Rectal smooth muscle tissue (tissue), 1 donor: ENCODE data around the gene MACROD1.
A peak's percentile ranks its signal among the peaks of the same experiment; 100 is the strongest.

Source experiments
- H3K27ac ChIP-seq: one replicate; pipeline ENCODE4 v1.7.0; 2013; ENCODE audit warnings: low read depth, low read length, inconsistent platforms
- H3K27me3 ChIP-seq: one replicate; pipeline ENCODE4 v1.7.0; 2013; ENCODE audit warnings: low read length; ENCODE audit not compliant: control insufficient read depth, insufficient read depth
- H3K36me3 ChIP-seq: one replicate; pipeline ENCODE4 v1.7.0; 2013; ENCODE audit warnings: low read length; ENCODE audit not compliant: control insufficient read depth, insufficient read depth
- H3K4me1 ChIP-seq: one replicate; pipeline ENCODE4 v1.7.0; 2013; ENCODE audit warnings: low read length; ENCODE audit not compliant: control insufficient read depth, insufficient read depth
- H3K4me3 ChIP-seq: one replicate; pipeline ENCODE4 v1.7.0; 2013; ENCODE audit warnings: low read length
- H3K9ac ChIP-seq: one replicate; pipeline ENCODE4 v1.7.0; 2013; ENCODE audit warnings: low read length

MACROD1 gene

DNA sequence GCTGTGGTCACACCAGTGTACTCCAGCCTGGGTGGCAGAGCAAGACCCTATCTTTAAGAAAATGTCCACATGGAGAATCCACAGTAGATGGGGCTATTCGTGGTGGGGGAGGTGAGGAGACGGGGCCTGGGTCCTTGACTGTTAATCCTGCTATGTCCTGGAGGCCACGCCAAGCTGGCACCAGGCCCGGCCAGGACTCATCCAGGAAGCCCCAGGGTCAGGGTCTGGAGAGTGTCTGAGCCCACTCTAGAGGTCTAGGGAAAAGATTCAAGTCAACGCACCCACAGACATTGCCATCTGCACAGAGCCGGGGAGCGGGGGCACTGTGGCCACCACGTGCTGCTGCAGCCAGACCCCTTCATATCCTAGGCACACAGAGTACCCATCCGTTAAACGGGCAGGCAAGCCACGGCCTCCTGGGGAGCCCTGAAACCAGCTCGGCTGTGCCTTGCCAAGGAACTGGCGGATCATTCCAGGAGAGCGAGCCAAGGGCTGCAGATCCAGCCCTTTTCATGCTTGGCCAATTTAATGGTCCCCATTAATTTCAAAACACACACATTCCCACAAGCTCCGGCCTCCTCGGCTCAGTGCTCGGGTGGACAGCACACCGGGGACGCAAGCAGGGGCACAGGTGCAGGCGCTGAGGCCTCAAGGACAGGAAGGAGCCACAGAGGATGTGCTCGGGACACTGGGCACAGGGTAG is 24.7 kb downstream of the MACROD1 start:
- no peak overlapping the region for H3K9ac ChIP-seq

DNA sequence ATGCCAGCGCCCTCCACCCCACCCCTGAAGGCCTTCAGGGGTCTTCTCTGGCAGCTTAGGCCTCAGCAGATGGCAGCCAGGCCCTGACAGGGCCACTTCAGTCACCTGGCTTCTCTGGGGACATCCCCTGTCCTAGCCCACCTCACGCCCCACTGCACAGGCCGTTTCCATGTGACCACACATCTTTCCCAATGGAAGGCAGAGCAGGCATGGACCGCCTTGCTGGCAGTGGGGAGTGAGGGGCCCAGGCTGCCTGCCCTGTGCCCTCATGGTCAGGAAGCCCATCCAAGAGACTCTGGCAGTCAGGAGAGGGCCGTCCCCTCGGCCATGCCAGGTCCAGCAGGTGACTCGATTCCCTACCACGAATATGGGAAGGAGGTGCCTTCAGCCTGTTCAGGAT is 25.8 kb downstream of the MACROD1 start:
- Histone ChIP-seq H3K36me3 (no peaks in the 10 kb centered on the region), H3K27ac (no peak overlapping the region), H3K27me3 (no peaks in the 10 kb centered on the region), H3K9ac (no peak overlapping the region), H3K4me3 (no peak overlapping the region), H3K4me1 (peaks cover 9% of the 10 kb centered on the region)

More for the DNA sequence above, 24.7 kb downstream of the MACROD1 start:
- Histone ChIP-seq H3K27ac (peak overlapping the region; percentile 56), H3K4me1 (peaks cover 9% of the 10 kb centered on the region), H3K36me3 (no peaks in the 10 kb centered on the region), H3K4me3 (no peak overlapping the region), H3K27me3 (no peaks in the 10 kb centered on the region)

DNA sequence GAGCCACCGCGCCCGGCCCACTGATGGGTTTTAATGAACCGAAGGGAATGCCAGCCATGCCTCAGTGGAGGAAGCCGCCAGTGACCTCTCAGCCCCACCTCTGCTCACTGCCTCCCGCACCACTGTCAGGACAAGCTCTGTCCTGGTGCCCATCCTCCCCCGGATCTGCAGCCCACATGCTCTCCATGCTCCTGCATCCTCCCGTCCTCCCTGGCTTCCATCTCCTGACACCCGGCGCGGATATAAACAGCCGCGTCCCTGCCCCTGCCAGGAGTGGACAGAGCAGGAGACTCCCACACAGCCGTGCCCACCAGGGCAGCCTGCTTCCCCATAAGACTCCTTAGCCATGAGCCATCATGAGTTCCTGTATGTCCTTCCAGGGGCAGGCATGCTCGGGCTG is 26.9 kb downstream of the MACROD1 start:
- H3K9ac ChIP-seq = no peak overlapping the region
- peak overlapping the region; percentile 33 for H3K27ac ChIP-seq
- H3K36me3 ChIP-seq = no peaks in the 10 kb centered on the region

DNA sequence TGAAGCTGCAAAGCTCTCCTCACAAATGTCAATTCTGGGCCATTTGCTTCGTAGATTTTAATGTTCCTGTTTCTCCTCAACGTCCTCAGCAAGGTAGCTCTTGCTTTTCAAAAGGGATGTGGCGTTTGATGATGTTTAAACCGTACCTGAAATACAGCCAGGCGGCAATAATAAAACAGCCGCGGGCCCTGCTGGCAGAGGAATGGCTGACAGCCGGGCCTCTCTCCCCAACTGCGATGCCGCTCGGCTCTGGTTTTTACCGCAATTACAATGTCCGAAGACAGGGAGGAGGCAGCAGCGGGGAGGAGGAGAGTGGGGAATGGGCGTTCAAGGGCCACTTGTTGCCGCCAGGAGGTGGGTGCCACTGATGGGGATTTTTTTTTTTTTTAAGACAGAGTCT is 27.5 kb downstream of the MACROD1 start:
- Histone ChIP-seq H3K4me1 (peaks cover 9% of the 10 kb centered on the region), H3K27me3 (no peaks in the 10 kb centered on the region), H3K36me3 (no peaks in the 10 kb centered on the region), H3K4me3 (no peak overlapping the region), H3K9ac (no peak overlapping the region), H3K27ac (peak overlapping the region; percentile 0)

More for the DNA sequence above, 26.9 kb downstream of the MACROD1 start:
- no peak overlapping the region for H3K4me3 ChIP-seq
- H3K27me3 ChIP-seq = no peaks in the 10 kb centered on the region
- peaks cover 9% of the 10 kb centered on the region for H3K4me1 ChIP-seq

DNA sequence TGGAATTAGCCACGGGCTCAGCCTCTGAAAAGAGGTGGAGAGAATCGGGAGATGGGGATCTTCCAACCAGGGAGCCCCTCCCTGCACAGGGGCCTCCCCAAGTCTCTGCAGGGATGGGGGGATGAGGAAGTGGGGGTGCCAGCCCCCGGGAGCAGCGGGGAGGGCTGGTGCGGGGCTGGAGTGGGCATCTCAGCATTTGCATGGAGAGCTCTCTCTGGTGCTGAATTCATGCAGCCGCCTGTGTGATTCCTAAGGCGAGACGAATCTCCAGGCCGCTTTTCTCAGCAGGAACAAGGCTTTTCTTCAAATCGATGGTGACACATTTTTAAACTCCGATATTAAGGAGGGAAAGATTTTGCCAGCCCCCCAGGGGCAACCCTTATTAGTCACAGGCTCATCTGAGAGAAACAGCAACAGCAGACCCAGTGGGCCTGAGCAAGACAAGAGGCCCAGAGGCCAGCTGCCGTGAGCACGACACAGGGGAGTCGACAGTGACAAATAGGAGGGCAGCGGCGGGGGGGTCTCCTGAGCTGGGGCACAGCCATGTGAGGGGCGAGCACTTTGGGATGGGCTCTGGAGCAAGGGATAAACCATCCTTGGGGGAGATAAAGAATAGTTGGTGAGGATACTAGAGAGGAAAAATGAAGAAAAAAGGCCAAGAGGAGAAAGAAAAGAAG is 29.0 kb downstream of the MACROD1 start:
- Histone ChIP-seq H3K36me3 (no peaks in the 10 kb centered on the region), H3K4me3 (no peak overlapping the region), H3K4me1 (peaks cover 9% of the 10 kb centered on the region), H3K27ac (no peak overlapping the region), H3K27me3 (no peaks in the 10 kb centered on the region), H3K9ac (no peak overlapping the region)

DNA sequence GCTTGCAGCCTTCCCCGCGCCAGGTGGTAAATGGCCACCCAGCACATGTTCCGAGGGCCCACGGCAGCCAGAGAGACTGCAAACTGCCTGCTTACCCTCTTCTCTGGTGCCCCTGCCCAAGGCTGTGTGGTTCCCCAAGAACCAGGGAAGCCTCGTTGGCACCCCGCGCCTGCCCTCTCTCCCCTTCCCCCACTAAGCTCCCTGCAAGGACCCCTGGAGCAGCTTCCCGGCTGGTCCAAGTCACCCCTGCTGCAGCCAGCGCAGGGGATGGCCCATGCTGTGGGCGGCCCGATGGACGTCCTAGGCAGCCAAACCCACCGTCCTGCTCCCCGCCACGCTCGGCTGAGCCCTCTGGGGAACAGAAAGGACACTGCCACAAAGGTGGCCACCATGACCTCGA is 30.2 kb downstream of the MACROD1 start:
- Histone ChIP-seq H3K27ac (no peak overlapping the region), H3K9ac (no peak overlapping the region), H3K4me1 (no peaks in the 10 kb centered on the region), H3K27me3 (no peaks in the 10 kb centered on the region), H3K36me3 (no peaks in the 10 kb centered on the region), H3K4me3 (no peak overlapping the region)

DNA sequence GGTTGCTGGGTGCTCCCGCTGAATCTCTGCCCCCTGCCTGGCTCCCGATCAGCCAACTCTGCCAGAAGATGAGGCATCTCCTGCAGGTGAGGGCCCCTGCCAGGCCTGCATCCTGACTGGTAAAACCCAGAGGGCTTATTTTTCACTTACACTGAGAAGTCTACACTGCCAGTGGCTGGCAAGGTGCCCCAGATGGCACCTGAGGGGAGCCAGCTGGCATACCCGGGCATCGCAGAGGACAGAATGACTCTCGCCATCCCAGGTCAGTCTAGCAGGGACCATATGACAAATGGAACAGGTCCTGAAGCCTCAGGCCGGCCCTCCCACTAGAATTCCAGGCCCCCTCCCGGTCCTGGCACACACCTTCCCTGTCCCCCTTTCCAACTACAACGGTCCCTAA is 30.9 kb downstream of the MACROD1 start:
- no peak overlapping the region for H3K4me3 ChIP-seq
- no peak overlapping the region for H3K9ac ChIP-seq
- H3K4me1 ChIP-seq = no peaks in the 10 kb centered on the region
- H3K36me3 ChIP-seq = no peaks in the 10 kb centered on the region
- no peak overlapping the region for H3K27ac ChIP-seq
- H3K27me3 ChIP-seq = no peaks in the 10 kb centered on the region

DNA sequence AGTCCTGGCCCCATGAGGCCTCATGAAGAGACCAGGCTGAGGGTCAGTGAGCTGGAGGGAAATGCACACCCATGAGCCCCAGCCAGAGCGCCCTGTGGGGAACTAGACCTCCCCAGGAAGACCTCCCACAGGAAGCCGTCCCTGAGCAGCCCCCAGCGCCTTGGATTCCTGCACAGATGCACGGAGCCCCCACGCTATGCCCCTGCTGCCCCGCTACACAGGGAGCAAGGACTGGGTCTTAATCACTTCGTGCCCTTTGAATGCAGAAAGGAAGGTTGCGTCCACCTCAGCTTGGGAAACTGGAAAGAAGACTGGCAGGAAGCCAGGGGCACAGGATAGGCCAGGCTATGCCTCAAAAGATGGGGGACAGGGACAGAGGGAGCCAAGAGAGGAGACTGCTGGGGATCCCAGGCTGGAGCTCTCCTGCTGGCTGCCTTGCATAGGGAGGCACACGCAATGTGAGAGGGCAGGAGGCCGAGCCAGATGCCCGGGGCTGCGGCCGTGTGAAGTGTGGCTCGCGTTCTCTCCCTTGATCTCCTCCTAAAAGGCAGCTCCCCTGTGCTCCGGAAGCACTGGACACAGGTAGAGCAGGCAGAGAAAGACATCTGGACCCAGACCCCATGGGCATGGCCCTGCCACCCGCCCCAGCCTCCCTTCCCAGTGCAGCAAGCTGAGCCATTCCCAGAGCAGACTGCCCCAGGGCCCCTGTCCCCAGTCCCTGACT is 32.8 kb downstream of the MACROD1 start:
- no peaks in the 10 kb centered on the region for H3K27me3 ChIP-seq
- no peak overlapping the region for H3K9ac ChIP-seq
- H3K4me3 ChIP-seq = no peak overlapping the region
- no peak overlapping the region for H3K27ac ChIP-seq
- no peaks in the 10 kb centered on the region for H3K36me3 ChIP-seq
- no peaks in the 10 kb centered on the region for H3K4me1 ChIP-seq

DNA sequence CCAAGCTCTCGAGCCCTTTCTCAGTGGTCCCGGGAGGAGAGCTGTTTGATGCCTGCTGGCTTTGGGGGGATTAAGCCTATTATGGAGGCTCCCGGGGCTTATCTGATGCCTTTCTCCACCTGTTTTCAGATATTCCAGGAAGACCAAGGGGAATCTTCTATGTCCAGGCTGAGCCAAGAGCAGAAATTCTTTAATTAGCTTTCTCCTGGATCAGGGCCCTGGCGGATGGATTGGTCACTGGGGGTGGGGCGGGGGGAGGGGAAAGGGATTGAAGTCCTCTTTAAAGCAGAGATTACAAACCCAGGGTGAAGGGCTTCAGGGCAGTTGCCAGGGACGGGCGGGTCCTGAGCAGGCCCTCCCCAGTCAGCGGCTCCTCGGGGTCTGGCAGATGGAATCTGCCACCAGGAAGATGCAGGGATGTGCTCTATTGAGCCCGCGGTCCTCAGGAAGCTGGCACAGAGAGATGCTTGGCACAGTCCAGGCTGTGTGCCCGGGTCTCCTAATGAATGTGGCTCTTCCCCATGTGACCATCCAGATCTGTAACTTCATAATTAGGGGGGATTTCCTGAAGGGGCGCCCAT is 33.6 kb downstream of the MACROD1 start:
- H3K4me1 ChIP-seq = no peaks in the 10 kb centered on the region
- no peak overlapping the region for H3K27ac ChIP-seq
- no peak overlapping the region for H3K9ac ChIP-seq
- H3K4me3 ChIP-seq = no peak overlapping the region
- no peaks in the 10 kb centered on the region for H3K36me3 ChIP-seq
- H3K27me3 ChIP-seq = no peaks in the 10 kb centered on the region

DNA sequence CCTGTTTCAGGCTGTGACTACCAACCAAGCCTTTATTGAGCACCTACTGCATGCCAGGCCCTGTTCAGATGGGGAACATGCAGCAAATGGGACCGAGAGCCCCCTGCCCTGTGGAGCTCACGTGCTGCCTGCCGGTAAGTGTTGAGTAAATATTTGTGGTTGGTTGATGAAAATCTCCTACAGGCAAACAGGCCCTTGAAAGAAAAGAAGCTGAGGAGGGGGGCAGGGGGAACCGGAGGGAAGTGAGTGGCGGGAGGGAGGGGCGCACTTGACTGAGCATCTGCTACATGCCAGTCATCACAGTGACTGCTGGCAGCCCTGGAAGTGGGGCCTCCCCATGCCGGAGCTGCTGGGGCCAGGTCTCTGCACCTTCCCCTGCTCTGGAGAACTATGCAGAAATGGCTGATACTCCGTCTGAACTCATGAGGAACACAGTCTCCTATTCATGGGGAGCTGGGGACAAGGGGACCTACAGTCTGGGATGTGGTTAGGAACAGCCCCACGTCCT is 34.2 kb downstream of the MACROD1 start:
- no peak overlapping the region for H3K4me3 ChIP-seq
- no peak overlapping the region for H3K27ac ChIP-seq
- H3K36me3 ChIP-seq = no peaks in the 10 kb centered on the region
- no peaks in the 10 kb centered on the region for H3K4me1 ChIP-seq
- no peak overlapping the region for H3K9ac ChIP-seq
- H3K27me3 ChIP-seq = no peaks in the 10 kb centered on the region

DNA sequence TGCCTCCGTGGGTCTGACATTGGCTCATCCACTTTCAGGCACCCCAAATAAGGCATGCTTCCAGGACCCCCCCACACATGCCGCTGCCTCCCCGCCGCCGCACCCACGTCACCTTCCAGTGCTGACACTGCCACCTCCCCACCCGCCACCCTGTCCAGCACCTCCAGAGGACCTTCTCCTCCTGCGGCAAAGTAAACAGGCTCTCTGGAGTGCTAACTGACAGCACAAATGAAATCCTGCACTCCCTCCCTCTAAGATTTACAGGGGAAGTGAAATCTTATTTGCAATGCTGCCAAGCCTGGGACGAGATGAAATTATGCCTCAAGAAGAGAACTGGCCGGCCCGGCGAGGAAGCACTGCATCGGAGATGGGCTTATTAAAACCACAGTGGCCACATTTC is 35.3 kb downstream of the MACROD1 start:
- Histone ChIP-seq H3K4me3 (no peak overlapping the region), H3K36me3 (no peaks in the 10 kb centered on the region), H3K27me3 (no peaks in the 10 kb centered on the region), H3K9ac (no peak overlapping the region), H3K27ac (no peak overlapping the region), H3K4me1 (no peaks in the 10 kb centered on the region)

DNA sequence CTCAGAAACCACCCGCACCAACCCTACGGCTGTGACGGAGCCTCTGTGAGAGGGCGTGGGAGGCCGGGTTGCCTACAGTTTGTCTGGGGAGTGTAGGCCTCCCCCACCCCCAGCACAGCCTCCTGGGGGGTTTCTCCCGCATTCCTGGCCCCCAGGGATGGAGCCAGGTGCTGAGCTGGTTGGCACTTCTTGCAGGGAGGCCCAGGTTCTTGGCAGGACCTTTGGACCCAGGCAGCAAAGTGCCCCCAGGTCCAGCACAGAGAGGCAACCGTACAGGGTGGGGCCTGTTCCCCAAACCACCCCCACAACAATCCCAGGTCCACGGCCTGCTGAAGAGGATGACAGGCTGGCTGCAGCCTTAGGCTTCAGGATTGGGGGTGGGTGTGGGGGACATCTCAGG is 36.5 kb downstream of the MACROD1 start:
- Histone ChIP-seq H3K4me3 (no peak overlapping the region), H3K27ac (no peak overlapping the region), H3K4me1 (no peaks in the 10 kb centered on the region), H3K9ac (no peak overlapping the region), H3K36me3 (no peaks in the 10 kb centered on the region), H3K27me3 (no peaks in the 10 kb centered on the region)
